ENCODE results near the gene ACP6.

DNA sequence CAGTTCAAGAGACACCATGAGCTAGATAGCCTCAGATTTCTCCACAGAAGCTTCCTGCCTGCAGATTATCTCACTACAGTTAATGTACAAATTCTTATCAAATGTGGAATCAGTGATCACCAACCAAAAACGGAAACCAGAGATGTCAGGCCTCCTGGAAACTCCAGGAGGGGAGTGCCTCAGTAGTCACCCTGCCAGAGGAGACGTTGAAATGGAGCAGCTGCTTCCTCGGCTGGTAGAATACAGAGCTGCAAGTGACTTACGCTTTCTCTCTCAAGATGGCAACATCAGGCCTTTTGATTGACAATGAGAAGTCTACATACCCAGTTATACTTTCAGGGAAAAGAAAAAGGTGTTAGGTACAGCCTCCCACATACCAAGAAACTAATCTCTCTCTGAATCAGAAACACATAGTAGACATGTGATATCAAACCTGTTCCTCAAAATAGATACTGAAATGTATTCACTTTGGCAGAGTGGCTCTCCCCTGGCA, 52.2 kb downstream of the ACP6 start:
- TF ChIP-seq EZH2 (conservative IDR thresholded peaks at IDR 0.05; ENCODE audit: low read depth, low read length), result no peak
- no peak for TF ChIP-seq REPIN1 (CRISPR knock-in tag; IDR thresholded peaks at IDR 0.05; ENCODE audit: borderline replicate concordance, low read depth)
- TF ChIP-seq, protein P1, sequence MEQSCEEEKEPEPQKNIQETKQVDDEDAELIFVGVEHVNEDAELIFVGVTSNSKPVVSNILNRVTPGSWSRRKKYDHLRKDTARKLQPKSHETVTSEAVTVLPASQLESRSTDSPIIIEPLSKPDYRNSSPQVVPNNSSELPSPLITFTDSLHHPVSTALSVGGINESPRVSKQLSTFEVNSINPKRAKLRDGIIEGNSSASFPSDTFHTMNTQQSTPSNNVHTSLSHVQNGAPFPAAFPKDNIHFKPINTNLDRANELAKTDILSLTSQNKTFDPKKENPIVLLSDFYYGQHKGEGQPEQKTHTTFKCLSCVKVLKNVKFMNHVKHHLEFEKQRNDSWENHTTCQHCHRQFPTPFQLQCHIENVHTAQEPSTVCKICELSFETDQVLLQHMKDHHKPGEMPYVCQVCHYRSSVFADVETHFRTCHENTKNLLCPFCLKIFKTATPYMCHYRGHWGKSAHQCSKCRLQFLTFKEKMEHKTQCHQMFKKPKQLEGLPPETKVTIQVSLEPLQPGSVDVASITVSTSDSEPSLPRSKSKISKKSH (CRISPR knock-in tag; IDR thresholded peaks at IDR 0.05; ENCODE audit: borderline replicate concordance), result no peak
- TF ChIP-seq, protein P2, sequence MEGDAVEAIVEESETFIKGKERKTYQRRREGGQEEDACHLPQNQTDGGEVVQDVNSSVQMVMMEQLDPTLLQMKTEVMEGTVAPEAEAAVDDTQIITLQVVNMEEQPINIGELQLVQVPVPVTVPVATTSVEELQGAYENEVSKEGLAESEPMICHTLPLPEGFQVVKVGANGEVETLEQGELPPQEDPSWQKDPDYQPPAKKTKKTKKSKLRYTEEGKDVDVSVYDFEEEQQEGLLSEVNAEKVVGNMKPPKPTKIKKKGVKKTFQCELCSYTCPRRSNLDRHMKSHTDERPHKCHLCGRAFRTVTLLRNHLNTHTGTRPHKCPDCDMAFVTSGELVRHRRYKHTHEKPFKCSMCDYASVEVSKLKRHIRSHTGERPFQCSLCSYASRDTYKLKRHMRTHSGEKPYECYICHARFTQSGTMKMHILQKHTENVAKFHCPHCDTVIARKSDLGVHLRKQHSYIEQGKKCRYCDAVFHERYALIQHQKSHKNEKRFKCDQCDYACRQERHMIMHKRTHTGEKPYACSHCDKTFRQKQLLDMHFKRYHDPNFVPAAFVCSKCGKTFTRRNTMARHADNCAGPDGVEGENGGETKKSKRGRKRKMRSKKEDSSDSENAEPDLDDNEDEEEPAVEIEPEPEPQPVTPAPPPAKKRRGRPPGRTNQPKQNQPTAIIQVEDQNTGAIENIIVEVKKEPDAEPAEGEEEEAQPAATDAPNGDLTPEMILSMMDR (CRISPR knock-in tag; IDR thresholded peaks at IDR 0.05), result no peak
- no peak for TF ChIP-seq FOXA1 (IDR thresholded peaks at IDR 0.05)
- no peak for TF ChIP-seq FOXA1 (CRISPR knock-in tag; IDR thresholded peaks at IDR 0.05)
- no peak for TF ChIP-seq ZMYM4 (CRISPR knock-in tag; IDR thresholded peaks at IDR 0.05)
- no peak for TF ChIP-seq MED1 (CRISPR knock-in tag; IDR thresholded peaks at IDR 0.05)
- no peak for TF ChIP-seq ZNF784 (CRISPR knock-in tag; IDR thresholded peaks at IDR 0.05; ENCODE audit: borderline replicate concordance)
- TF ChIP-seq, protein P3, sequence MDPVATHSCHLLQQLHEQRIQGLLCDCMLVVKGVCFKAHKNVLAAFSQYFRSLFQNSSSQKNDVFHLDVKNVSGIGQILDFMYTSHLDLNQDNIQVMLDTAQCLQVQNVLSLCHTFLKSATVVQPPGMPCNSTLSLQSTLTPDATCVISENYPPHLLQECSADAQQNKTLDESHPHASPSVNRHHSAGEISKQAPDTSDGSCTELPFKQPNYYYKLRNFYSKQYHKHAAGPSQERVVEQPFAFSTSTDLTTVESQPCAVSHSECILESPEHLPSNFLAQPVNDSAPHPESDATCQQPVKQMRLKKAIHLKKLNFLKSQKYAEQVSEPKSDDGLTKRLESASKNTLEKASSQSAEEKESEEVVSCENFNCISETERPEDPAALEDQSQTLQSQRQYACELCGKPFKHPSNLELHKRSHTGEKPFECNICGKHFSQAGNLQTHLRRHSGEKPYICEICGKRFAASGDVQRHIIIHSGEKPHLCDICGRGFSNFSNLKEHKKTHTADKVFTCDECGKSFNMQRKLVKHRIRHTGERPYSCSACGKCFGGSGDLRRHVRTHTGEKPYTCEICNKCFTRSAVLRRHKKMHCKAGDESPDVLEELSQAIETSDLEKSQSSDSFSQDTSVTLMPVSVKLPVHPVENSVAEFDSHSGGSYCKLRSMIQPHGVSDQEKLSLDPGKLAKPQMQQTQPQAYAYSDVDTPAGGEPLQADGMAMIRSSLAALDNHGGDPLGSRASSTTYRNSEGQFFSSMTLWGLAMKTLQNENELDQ (CRISPR knock-in tag; IDR thresholded peaks at IDR 0.05; ENCODE audit: borderline replicate concordance), result no peak
- TF ChIP-seq PBX2 (CRISPR knock-in tag; IDR thresholded peaks at IDR 0.05), result no peak
- no peak for TF ChIP-seq NR2F2 (IDR thresholded peaks at IDR 0.05; ENCODE audit: borderline replicate concordance, low read depth)
- TF ChIP-seq ZNF713 (CRISPR knock-in tag; IDR thresholded peaks at IDR 0.05), result no peak
- TF ChIP-seq IRF9 (CRISPR knock-in tag; IDR thresholded peaks at IDR 0.05; ENCODE audit: borderline replicate concordance), result no peak
